NCI-H1436 (cell line): Measurements from ENCODE around the gene SSNA1.
A peak's percentile ranks its signal among the peaks of the same experiment; 100 is the strongest.

Experiments
- DNase-seq: peaks from one replicate; lab custom pipeline; 2025; lab: John Stamatoyannopoulos, UW

The SSNA1 gene

GRCh38 chr9:137221506-137222111 lies 33.1 kb downstream of the SSNA1 start:
- no peak for DNase-seq

- peak; percentile 44 for DNase-seq
Observed at GRCh38 chr9:137222190-137223077, 34.0 kb downstream of the SSNA1 start, which contains the start of gene RNF208. TSS of gene RNF208 (minus strand) at chr9:137222240. CDS start at chr9:137221212, 1,028 bp downstream.

- DNase-seq = peak; percentile 95
Observed at GRCh38 chr9:137223078-137223970, 34.8 kb downstream of the SSNA1 start.

- no peak for DNase-seq
Observed at GRCh38 chr9:137224830-137225694, 36.6 kb downstream of the SSNA1 start, which contains the start of gene CYSRT1. TSS of gene CYSRT1 (plus strand) at chr9:137225174. CDS start at chr9:137225622, 448 bp downstream.

GRCh38 chr9:137225699-137226331 lies 37.3 kb downstream of the SSNA1 start:
- no peak for DNase-seq

GRCh38 chr9:137226338-137227053 lies 38.0 kb downstream of the SSNA1 start:
- no peak for DNase-seq

- DNase-seq = peak; percentile 81
Observed at GRCh38 chr9:137227054-137227852, 38.8 kb downstream of the SSNA1 start, which contains the start of gene RNF224. TSS of gene RNF224 (plus strand) at chr9:137227502. CDS start at chr9:137228336, 834 bp downstream.

- DNase-seq = no peak
Observed at GRCh38 chr9:137227853-137228505, 39.5 kb downstream of the SSNA1 start.

GRCh38 chr9:137228506-137228967 lies 40.1 kb downstream of the SSNA1 start:
- DNase-seq = no peak

- DNase-seq = no peak
Observed at GRCh38 chr9:137228968-137229896, 40.8 kb downstream of the SSNA1 start.

GRCh38 chr9:137229903-137230704 lies 41.6 kb downstream of the SSNA1 start:
- no peak for DNase-seq

- DNase-seq = no peak
Observed at GRCh38 chr9:137230705-137231371, 42.4 kb downstream of the SSNA1 start, which contains the start of gene SLC34A3. TSS of gene SLC34A3 (plus strand) at chr9:137230901. CDS start at chr9:137231703, 802 bp downstream.

GRCh38 chr9:137231372-137232039 lies 43.0 kb downstream of the SSNA1 start:
- DNase-seq = no peak

GRCh38 chr9:137232101-137232500 lies 43.6 kb downstream of the SSNA1 start:
- DNase-seq = no peak

GRCh38 chr9:137232510-137232909 lies 44.0 kb downstream of the SSNA1 start:
- no peak for DNase-seq
